ENCODE results near the gene TOMM70. TPM values are rescaled to one million over a fixed set of nuclear protein-coding genes. Genes with fewer than 3 reads are reported as not detected.

TOMM70 gene
- total and polyA plus RNA-seq, 10 of the 15 experiments (the other 5 are each of a cell fraction or from before 2014, with no cell fraction given) = 12.7 to 64.1 (median 41.3) TPM

DNA sequence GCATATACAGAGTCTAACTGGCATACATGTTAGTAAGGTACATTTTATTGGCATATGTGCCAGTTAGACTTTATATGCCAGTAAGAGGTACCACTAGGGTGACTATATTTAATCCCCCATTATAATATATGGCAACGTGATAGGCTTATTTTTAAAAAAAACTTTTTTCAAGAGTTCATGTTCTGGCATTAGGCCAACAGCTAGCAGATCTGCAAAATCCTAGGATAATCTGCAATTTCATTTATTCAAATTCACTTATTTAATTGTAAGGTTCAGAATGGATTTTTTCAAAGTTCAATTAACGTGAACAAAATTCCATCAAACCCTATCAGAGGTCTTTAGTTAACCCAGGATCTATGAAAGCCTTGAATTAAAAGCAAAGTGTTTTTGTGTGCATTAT is 34.5 kb downstream of the TOMM70 start (continued):
- TF ChIP-seq, protein P1, sequence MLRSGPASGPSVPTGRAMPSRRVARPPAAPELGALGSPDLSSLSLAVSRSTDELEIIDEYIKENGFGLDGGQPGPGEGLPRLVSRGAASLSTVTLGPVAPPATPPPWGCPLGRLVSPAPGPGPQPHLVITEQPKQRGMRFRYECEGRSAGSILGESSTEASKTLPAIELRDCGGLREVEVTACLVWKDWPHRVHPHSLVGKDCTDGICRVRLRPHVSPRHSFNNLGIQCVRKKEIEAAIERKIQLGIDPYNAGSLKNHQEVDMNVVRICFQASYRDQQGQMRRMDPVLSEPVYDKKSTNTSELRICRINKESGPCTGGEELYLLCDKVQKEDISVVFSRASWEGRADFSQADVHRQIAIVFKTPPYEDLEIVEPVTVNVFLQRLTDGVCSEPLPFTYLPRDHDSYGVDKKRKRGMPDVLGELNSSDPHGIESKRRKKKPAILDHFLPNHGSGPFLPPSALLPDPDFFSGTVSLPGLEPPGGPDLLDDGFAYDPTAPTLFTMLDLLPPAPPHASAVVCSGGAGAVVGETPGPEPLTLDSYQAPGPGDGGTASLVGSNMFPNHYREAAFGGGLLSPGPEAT (IDR thresholded peaks at IDR 0.05; ENCODE audit: low read depth) = no peak

DNA sequence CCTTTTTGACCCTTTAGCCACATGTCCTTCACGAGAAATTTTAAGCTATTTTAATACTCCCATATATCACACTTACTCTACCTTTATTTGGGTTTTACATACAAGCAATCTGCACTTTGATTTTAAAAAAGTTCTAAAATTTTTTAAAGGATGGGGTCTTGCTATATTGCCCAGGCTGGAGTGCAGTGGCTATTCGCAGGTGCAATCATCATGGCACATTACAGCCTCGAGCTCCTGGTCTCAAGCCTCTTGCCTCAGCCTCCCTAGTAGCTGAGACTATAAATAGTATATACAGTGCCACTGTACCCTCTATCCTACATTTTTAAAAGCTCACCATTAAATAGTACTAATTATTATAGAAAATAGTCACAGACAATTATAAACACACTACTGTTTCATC is 36.5 kb downstream of the TOMM70 start:
- H3K27me3 ChIP-seq (replicated peaks in 1 of 2; ENCODE audit: control insufficient read depth in 2 of 2, insufficient read depth in 2 of 2, low read length in 1 of 2) = no peaks in the 10 kb centered on the region
- ATAC-seq = no peak
- ChIA-PET POLR2A (interaction anchor here (1.4 kb wide), 1 partner anchor 37 kb away, joined by 4 read pairs; the partner anchor contains the start of gene LNP1), CTCF (interaction anchor here (0.5 to 1.4 kb wide), 3 partner anchors 12 to 221 kb away, joined by 3 to 5 read pairs (median 3); no protein-coding TSS in a partner anchor), RAD21 (ENCODE audit: unreplicated experiment) (interaction anchor here (0.8 kb wide), 1 partner anchor 48 kb away, joined by 4 read pairs; no protein-coding TSS in a partner anchor), SMC1A (ENCODE audit: uncharacterized antibody, unreplicated experiment) (interaction anchor here (0.9 to 2.2 kb wide), 3 partner anchors 16 to 48 kb away, joined by 3 to 5 read pairs (median 3); partner anchors contain the start of genes LNP1 and TOMM70)
- no peaks in the 10 kb centered on the region for H3K79me2 ChIP-seq (ENCODE audit: control insufficient read depth, insufficient read depth, low read length)
- in situ Hi-C loops (cut with MboI) (no loop called here), intact Hi-C loops (cut with micrococcal nuclease; ENCODE audit: unreplicated experiment) (no loop called here)
- no peaks in the 10 kb centered on the region for H3K9me3 ChIP-seq (replicated peaks; ENCODE audit: control insufficient read depth, insufficient read depth, low read length)
- no peak overlapping the region for H2AFZ ChIP-seq (ENCODE audit: control insufficient read depth, low read depth, low read length)
- DNase-seq (ENCODE audit: low read depth, low spot score) = no peak
- BruUV-seq (replicated peaks) = no TSS peak
- H4K20me1 ChIP-seq (ENCODE audit: control insufficient read depth, insufficient read depth) = no peaks in the 10 kb centered on the region
- WGBS (ENCODE audit: insufficient coverage, insufficient replicate concordance, low lambda C conversion rate, missing lambda C conversion rate) = 100% methylated on average over 3 of the region's 3 CpGs
- TF ChIP-seq, protein P2, sequence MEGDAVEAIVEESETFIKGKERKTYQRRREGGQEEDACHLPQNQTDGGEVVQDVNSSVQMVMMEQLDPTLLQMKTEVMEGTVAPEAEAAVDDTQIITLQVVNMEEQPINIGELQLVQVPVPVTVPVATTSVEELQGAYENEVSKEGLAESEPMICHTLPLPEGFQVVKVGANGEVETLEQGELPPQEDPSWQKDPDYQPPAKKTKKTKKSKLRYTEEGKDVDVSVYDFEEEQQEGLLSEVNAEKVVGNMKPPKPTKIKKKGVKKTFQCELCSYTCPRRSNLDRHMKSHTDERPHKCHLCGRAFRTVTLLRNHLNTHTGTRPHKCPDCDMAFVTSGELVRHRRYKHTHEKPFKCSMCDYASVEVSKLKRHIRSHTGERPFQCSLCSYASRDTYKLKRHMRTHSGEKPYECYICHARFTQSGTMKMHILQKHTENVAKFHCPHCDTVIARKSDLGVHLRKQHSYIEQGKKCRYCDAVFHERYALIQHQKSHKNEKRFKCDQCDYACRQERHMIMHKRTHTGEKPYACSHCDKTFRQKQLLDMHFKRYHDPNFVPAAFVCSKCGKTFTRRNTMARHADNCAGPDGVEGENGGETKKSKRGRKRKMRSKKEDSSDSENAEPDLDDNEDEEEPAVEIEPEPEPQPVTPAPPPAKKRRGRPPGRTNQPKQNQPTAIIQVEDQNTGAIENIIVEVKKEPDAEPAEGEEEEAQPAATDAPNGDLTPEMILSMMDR (IDR thresholded peaks at IDR 0.05 in 2 of 3, conservative IDR thresholded peaks at IDR 0.05 in 1 of 3; ENCODE audit: control insufficient read depth in 2 of 3, extremely low read depth in 1 of 3, insufficient read depth in 1 of 3, low read depth in 3 of 3, low read length in 3 of 3) = no peak
- no peak for TF ChIP-seq IRF4 (IDR thresholded peaks at IDR 0.05; ENCODE audit: low read depth, low read length)
- H3K4me1 ChIP-seq (ENCODE audit: control insufficient read depth, insufficient read depth, low read length) = no peaks in the 10 kb centered on the region
- H3K27ac ChIP-seq (ENCODE audit: control insufficient read depth, insufficient read depth) = no peak overlapping the region
- H3K36me3 ChIP-seq (ENCODE audit: control insufficient read depth in 2 of 2, insufficient read depth in 2 of 2, low read length in 1 of 2) = peaks cover 2 to 26% of the 10 kb centered on the region in 2 experiments
- H3K4me2 ChIP-seq (ENCODE audit: control insufficient read depth, insufficient read depth) = no peak overlapping the region
- no peak overlapping the region for H3K4me3 ChIP-seq
- no peak for FAIRE-seq
- H3K9ac ChIP-seq (ENCODE audit: control insufficient read depth, insufficient read depth, low read length) = no peak overlapping the region
